Central memory CD8-positive, alpha-beta T cell (primary cell): Measurements from ENCODE around the gene JMJD1C.
"Not testable (repeated sequence)": the region's sequence is repeated elsewhere in the genome, so short reads cannot be mapped to it uniquely, and the experiment has no call there.

ENCODE experiments used
- ATAC-seq: fragments of 150-1000 bp; cut with Tn5 transposase; replicated peaks from 2 replicates; pipeline ENCODE4 v1.10.0; 2022; ENCODE audit warnings: mild to moderate bottlenecking, moderate FRiP score, moderate number of reproducible peaks; ENCODE audit not compliant: poor library complexity, severe bottlenecking; ENCODE audit errors: extremely low read depth
- DNase-seq, 2 donors: peaks; one replicate each; pipeline ENCODE4 v3.0.0; 2021; ENCODE audit warnings: low spot score in 2 of 2
- H3K27ac Mint-ChIP-seq: one replicate; pipeline ENCODE4 v1.8.0; 2022; ENCODE audit warnings: low read depth, mild to moderate bottlenecking, moderate library complexity, mixed read lengths
- H3K27me3 Mint-ChIP-seq: one replicate; pipeline ENCODE4 v1.8.0; 2022; ENCODE audit warnings: mixed read lengths
- H3K36me3 Mint-ChIP-seq: one replicate; pipeline ENCODE4 v1.8.0; 2022; ENCODE audit warnings: mild to moderate bottlenecking, moderate library complexity, mixed read lengths; ENCODE audit not compliant: insufficient read depth
- H3K4me1 Mint-ChIP-seq: one replicate; pipeline ENCODE4 v1.8.0; 2022; ENCODE audit warnings: mixed read lengths
- H3K4me3 Mint-ChIP-seq: one replicate; pipeline ENCODE4 v1.8.0; 2022; ENCODE audit warnings: mild to moderate bottlenecking, moderate library complexity, mixed read lengths
- H3K9me3 Mint-ChIP-seq: one replicate; pipeline ENCODE4 v1.8.0; 2022; ENCODE audit warnings: mixed read lengths

JMJD1C gene

GRCh38 chr10:63396133-63396761 lies 69.5 kb downstream of the JMJD1C start:
- Mint-ChIP-seq H3K4me3 (no peak overlapping the region), H3K27me3 (no peaks in the 10 kb centered on the region), H3K36me3 (peaks cover 3% of the 10 kb centered on the region), H3K9me3 (no peaks in the 10 kb centered on the region), H3K4me1 (peaks cover 25% of the 10 kb centered on the region), H3K27ac (no peak overlapping the region)
- ATAC-seq (no peak), DNase-seq (no peak)

- Mint-ChIP-seq H3K27me3 (no peaks in the 10 kb centered on the region), H3K36me3 (peaks cover 4% of the 10 kb centered on the region), H3K4me3 (no peak overlapping the region), H3K27ac (no peak overlapping the region), H3K4me1 (peaks cover 54% of the 10 kb centered on the region), H3K9me3 (no peaks in the 10 kb centered on the region)
- ATAC-seq (no peak), DNase-seq (no peak)
Measured at GRCh38 chr10:63393050-63393449, 72.7 kb downstream of the JMJD1C start.

GRCh38 chr10:63392224-63392623 lies 73.6 kb downstream of the JMJD1C start:
- peaks cover 55% of the 10 kb centered on the region for H3K4me1 Mint-ChIP-seq
- DNase-seq (no peak), ATAC-seq (no peak)
- no peaks in the 10 kb centered on the region for H3K9me3 Mint-ChIP-seq
- H3K27ac Mint-ChIP-seq = no peak overlapping the region
- H3K36me3 Mint-ChIP-seq = peaks cover 4% of the 10 kb centered on the region
- peak overlapping the region; percentile 16 for H3K4me3 Mint-ChIP-seq
- no peaks in the 10 kb centered on the region for H3K27me3 Mint-ChIP-seq

- DNase-seq (no peak), ATAC-seq (peak; percentile 30)
- H3K27me3 Mint-ChIP-seq = no peaks in the 10 kb centered on the region
- H3K4me1 Mint-ChIP-seq = peaks cover 59% of the 10 kb centered on the region
- peak overlapping the region; percentile 16 for H3K4me3 Mint-ChIP-seq
- H3K9me3 Mint-ChIP-seq = no peaks in the 10 kb centered on the region
- peaks cover 4% of the 10 kb centered on the region for H3K36me3 Mint-ChIP-seq
- H3K27ac Mint-ChIP-seq = no peak overlapping the region
Measured at GRCh38 chr10:63391812-63392211, 74.0 kb downstream of the JMJD1C start.

- Mint-ChIP-seq H3K36me3 (peaks cover 4% of the 10 kb centered on the region), H3K4me3 (no peak overlapping the region), H3K9me3 (no peaks in the 10 kb centered on the region), H3K27ac (no peak overlapping the region), H3K4me1 (peaks cover 58% of the 10 kb centered on the region), H3K27me3 (no peaks in the 10 kb centered on the region)
- no peak for DNase-seq
- no peak for ATAC-seq
Measured at GRCh38 chr10:63390521-63390920, 75.3 kb downstream of the JMJD1C start.

- DNase-seq (no peak), ATAC-seq (peak; percentile 84)
- H3K9me3 Mint-ChIP-seq = no peaks in the 10 kb centered on the region
- peak overlapping the region; percentile 14 for H3K27ac Mint-ChIP-seq
- peaks cover 4% of the 10 kb centered on the region for H3K36me3 Mint-ChIP-seq
- peaks cover 70% of the 10 kb centered on the region for H3K4me1 Mint-ChIP-seq
- peak overlapping the region; percentile 67 for H3K4me3 Mint-ChIP-seq
- no peaks in the 10 kb centered on the region for H3K27me3 Mint-ChIP-seq
Measured at GRCh38 chr10:63388421-63389031, 77.3 kb downstream of the JMJD1C start.

GRCh38 chr10:63385254-63385653 lies 80.5 kb downstream of the JMJD1C start:
- ATAC-seq = no peak
- no peaks in the 10 kb centered on the region for H3K9me3 Mint-ChIP-seq
- H3K36me3 Mint-ChIP-seq = peaks cover 2% of the 10 kb centered on the region
- peaks cover 45% of the 10 kb centered on the region for H3K4me1 Mint-ChIP-seq
- no peak overlapping the region for H3K4me3 Mint-ChIP-seq
- DNase-seq = no peak
- no peak overlapping the region for H3K27ac Mint-ChIP-seq
- no peaks in the 10 kb centered on the region for H3K27me3 Mint-ChIP-seq

GRCh38 chr10:63384675-63385074 lies 81.1 kb downstream of the JMJD1C start:
- Mint-ChIP-seq H3K36me3 (peaks cover 6% of the 10 kb centered on the region), H3K27ac (no peak overlapping the region), H3K4me3 (no peak overlapping the region), H3K9me3 (no peaks in the 10 kb centered on the region), H3K4me1 (peaks cover 39% of the 10 kb centered on the region), H3K27me3 (no peaks in the 10 kb centered on the region)
- no peak for DNase-seq
- ATAC-seq = no peak

- H3K27ac Mint-ChIP-seq = no peak overlapping the region
- no peak for ATAC-seq
Measured at GRCh38 chr10:63384001-63384400, 81.8 kb downstream of the JMJD1C start.

GRCh38 chr10:63383141-63383540 lies 82.6 kb downstream of the JMJD1C start:
- no peaks in the 10 kb centered on the region for H3K9me3 Mint-ChIP-seq
- no peak for DNase-seq
- H3K4me1 Mint-ChIP-seq = peaks cover 27% of the 10 kb centered on the region
- no peaks in the 10 kb centered on the region for H3K27me3 Mint-ChIP-seq
- peak overlapping the region; percentile 39 for H3K27ac Mint-ChIP-seq
- no peak overlapping the region for H3K4me3 Mint-ChIP-seq
- peaks cover 5% of the 10 kb centered on the region for H3K36me3 Mint-ChIP-seq
- ATAC-seq = no peak

More at GRCh38 chr10:63384001-63384400, 81.8 kb downstream of the JMJD1C start:
- Mint-ChIP-seq H3K9me3 (no peaks in the 10 kb centered on the region), H3K4me3 (no peak overlapping the region), H3K27me3 (no peaks in the 10 kb centered on the region), H3K4me1 (peaks cover 35% of the 10 kb centered on the region), H3K36me3 (peaks cover 6% of the 10 kb centered on the region)
- no peak for DNase-seq

GRCh38 chr10:63382066-63382465 lies 83.7 kb downstream of the JMJD1C start:
- no peak for ATAC-seq
- no peak for DNase-seq
- H3K4me1 Mint-ChIP-seq = peaks cover 26% of the 10 kb centered on the region
- H3K27me3 Mint-ChIP-seq = no peaks in the 10 kb centered on the region
- peaks cover 5% of the 10 kb centered on the region for H3K36me3 Mint-ChIP-seq
- H3K9me3 Mint-ChIP-seq = no peaks in the 10 kb centered on the region
- no peak overlapping the region for H3K27ac Mint-ChIP-seq
- no peak overlapping the region for H3K4me3 Mint-ChIP-seq

- H3K9me3 Mint-ChIP-seq, H3K27ac Mint-ChIP-seq, H3K36me3 Mint-ChIP-seq, H3K4me3 Mint-ChIP-seq, H3K27me3 Mint-ChIP-seq, DNase-seq, ATAC-seq: not testable (repeated sequence)
- H3K4me1 Mint-ChIP-seq = peaks cover 32% of the 10 kb centered on the region
Measured at GRCh38 chr10:63377305-63377661, 88.5 kb downstream of the JMJD1C start.

- no peak for DNase-seq
- peak overlapping the region; percentile 13 for H3K4me3 Mint-ChIP-seq
- no peak overlapping the region for H3K27ac Mint-ChIP-seq
- H3K36me3 Mint-ChIP-seq = peaks cover 7% of the 10 kb centered on the region
- no peaks in the 10 kb centered on the region for H3K27me3 Mint-ChIP-seq
- peaks cover 32% of the 10 kb centered on the region for H3K4me1 Mint-ChIP-seq
- no peaks in the 10 kb centered on the region for H3K9me3 Mint-ChIP-seq
- no peak for ATAC-seq
Measured at GRCh38 chr10:63376560-63377304, 89.0 kb downstream of the JMJD1C start.
